RWPE1 (cell line): ENCODE results near the gene CUBN.
"Not testable (repeated sequence)": the region's sequence is repeated elsewhere in the genome, so short reads cannot be mapped to it uniquely, and the experiment has no call there.

Experiments
- CTCF ChIA-PET: fragments of 350-600 bp; sonication (Branson Sonifier 250); formaldehyde crosslinking; extraction: SDS; loops from one replicate; lab custom pipeline; 2021; lab: Yijun Ruan, JAX
- POLR2A ChIA-PET: fragments of 400-600 bp; formaldehyde crosslinking; extraction: SDS; loops from one replicate; lab custom pipeline; 2020; ENCODE audit warnings: antibody characterized with exemption; ENCODE audit not compliant: low non-redundant PET; lab: Yijun Ruan, JAX
- DNase-seq: peaks from one replicate; pipeline ENCODE4 v3.0.0; 2012; ENCODE audit warnings: low spot score
- H3K27ac ChIP-seq: fragments of 450-650 bp; 2 replicates; pipeline ENCODE4 v1.5.1; 2017
- TF ChIP-seq, protein P1 (sequence below): fragments of 450-650 bp; conservative IDR thresholded peaks from 2 replicates; pipeline ENCODE4 v1.5.1; 2017; ENCODE audit warnings: low read depth, mild to moderate bottlenecking

CUBN gene

GRCh38 chr10:17023386-17024298 lies 106.0 kb downstream of the CUBN start:
- CTCF ChIA-PET: interaction anchor here (0.8 kb wide), 1 partner anchor 1119 kb away, joined by 3 read pairs; no protein-coding TSS in a partner anchor
- POLR2A ChIA-PET: no interaction called here
- peak; percentile 85 for DNase-seq
- H3K27ac ChIP-seq: no peak overlapping the region
- TF ChIP-seq, protein P1, sequence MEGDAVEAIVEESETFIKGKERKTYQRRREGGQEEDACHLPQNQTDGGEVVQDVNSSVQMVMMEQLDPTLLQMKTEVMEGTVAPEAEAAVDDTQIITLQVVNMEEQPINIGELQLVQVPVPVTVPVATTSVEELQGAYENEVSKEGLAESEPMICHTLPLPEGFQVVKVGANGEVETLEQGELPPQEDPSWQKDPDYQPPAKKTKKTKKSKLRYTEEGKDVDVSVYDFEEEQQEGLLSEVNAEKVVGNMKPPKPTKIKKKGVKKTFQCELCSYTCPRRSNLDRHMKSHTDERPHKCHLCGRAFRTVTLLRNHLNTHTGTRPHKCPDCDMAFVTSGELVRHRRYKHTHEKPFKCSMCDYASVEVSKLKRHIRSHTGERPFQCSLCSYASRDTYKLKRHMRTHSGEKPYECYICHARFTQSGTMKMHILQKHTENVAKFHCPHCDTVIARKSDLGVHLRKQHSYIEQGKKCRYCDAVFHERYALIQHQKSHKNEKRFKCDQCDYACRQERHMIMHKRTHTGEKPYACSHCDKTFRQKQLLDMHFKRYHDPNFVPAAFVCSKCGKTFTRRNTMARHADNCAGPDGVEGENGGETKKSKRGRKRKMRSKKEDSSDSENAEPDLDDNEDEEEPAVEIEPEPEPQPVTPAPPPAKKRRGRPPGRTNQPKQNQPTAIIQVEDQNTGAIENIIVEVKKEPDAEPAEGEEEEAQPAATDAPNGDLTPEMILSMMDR: no peak

DNA sequence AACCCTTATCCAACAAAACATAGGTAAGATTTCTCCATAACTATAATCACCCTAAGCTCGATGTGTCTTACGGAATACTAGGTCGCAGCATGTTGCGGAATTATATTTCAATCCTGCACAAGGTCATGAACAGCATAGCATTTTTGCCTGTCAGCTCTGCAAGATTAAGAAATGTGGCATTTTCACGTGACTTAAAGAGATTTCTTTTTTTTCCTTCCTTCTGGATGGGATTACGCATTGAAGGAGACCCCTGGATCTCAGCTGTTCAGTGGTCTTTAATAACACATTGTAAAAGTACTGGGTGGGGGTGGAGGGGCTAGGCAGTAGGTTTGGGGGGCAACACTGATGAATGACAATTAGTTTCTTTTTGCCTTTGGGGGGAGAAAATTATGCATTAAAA lies 106.7 kb downstream of the CUBN start:
- no peak for DNase-seq
- ChIA-PET CTCF (interaction anchor here (0.7 kb wide), 1 partner anchor 531 kb away, joined by 3 read pairs; no protein-coding TSS in a partner anchor), POLR2A (no interaction called here)
- no peak overlapping the region for H3K27ac ChIP-seq
- TF ChIP-seq, protein P1: no peak

GRCh38 chr10:17022466-17022825 lies 107.2 kb downstream of the CUBN start:
- TF ChIP-seq, protein P1: no peak
- ChIA-PET POLR2A (no interaction called here), CTCF (interaction anchor here (0.6 to 0.7 kb wide), 2 partner anchors 160 to 531 kb away, joined by 3 read pairs; no protein-coding TSS in a partner anchor)
- no peak for DNase-seq
- H3K27ac ChIP-seq: no peak overlapping the region

DNA sequence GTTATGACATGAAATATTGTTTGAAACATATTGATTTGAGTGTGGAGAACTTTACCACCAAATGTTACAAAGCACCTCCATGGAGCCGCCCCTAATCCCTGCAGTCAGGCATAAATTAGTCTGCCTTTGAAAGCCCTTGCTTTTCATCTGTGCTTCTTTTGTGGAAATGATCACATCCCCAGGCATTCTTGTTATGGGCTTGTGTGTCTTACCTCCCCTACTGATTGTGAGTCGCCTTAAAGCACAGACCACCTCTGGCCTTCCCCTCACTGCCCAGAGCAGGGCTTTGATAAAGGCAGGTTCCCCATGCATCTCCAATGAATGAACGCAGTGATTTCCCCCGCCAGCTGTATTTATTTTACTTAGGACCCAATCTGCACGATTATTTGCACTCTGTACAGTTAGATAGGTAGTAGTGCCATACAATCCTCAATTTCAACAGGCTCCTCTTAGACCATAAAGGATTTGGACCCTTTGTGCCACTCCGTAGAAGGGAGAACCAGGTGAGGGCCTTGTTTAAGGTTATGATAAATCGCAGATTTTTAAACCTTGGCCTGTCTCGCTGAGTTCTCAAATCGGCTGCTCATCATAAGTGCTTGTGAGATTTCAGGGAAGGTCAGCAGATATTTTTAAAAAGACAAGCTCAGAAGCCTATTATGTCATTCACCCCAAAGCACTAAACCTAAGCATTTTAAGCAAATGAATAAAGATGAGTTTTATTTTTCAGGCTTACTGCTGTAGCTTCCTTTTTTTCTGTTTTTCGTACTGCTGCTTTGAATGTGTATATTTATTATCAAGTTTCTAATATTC lies 107.8 kb downstream of the CUBN start:
- DNase-seq: no peak
- TF ChIP-seq, protein P1: no peak
- POLR2A ChIA-PET: no interaction called here
- no peak overlapping the region for H3K27ac ChIP-seq
- CTCF ChIA-PET: interaction anchor here (0.6 kb wide), 1 partner anchor 160 kb away, joined by 3 read pairs; no protein-coding TSS in a partner anchor

- TF ChIP-seq, protein P1: no peak
- no peak for DNase-seq
- CTCF ChIA-PET: no interaction called here
- POLR2A ChIA-PET: no interaction called here
- no peak overlapping the region for H3K27ac ChIP-seq
These were observed 109.9 kb downstream of the CUBN start for GRCh38 chr10:17019696-17020095.

- H3K27ac ChIP-seq, DNase-seq, CTCF ChIA-PET, POLR2A ChIA-PET: not testable (repeated sequence)
These were observed 116.3 kb downstream of the CUBN start for GRCh38 chr10:17013131-17013983.

DNA sequence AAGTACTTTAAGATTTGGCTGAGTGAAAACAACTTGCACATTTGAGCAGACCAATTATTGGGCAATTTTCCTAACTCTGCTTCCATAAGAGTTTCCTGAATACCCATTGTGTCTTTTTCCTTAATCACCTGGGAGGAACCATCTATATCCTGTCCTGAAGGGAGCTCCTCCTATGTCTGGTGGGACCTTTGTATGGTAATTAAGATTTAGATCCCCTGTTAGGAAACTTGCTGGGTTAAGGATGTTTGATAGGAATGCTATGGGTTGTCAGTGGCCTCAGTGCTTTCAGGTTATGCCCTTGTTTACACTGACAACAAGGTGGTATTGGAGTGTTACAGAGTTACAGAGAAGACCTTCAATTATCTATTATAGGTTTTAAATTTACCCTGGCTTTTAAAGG lies 116.9 kb downstream of the CUBN start:
- POLR2A ChIA-PET, H3K27ac ChIP-seq, CTCF ChIA-PET, DNase-seq: not testable (repeated sequence)
